ENCODE measurements around the gene MT1A. TPM values are rescaled to one million over a fixed set of nuclear protein-coding genes. Genes with fewer than 3 reads are reported as not detected.
A peak's percentile ranks its signal among the peaks of the same experiment; 100 is the strongest.

The MT1A gene
- total and polyA plus RNA-seq, 7 donors = 4.0 to 4,396 (median 128) TPM

DNA sequence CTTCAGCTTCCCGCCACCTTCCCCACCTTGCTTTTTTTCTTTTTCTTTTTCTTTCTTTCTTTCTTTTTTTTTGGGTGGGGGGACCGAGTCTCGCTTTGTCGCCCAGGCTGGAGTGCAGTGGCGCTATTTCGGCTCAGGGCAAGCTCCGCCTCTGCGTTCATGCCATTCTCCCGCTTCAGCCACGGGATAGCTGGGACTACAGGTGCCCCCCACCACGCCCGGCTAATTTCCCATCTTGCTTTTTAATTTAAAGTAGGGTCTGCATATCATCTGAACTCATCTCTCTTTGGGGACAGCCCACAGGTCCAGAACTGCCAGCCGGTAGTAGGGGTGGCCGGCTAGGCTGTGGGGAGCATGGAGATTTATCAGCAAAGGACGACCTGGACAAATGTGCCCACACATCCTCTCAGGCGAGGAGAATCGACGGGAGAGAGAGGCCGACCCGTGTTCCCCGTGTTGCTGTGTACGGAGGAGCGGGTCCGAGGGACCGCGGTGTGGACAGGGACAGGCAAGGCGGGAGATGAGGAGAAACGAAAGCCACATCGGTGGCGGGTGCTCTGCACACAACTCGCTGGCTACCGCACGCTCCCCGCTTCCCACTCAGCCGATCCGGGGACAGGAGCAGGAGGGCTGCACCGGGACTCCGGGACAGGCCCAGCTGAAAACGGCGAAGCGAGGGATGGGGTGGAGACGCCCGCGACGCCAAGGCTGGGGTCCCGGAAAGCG lies 3.6 kb upstream of the MT1A start:
- Histone ChIP-seq H3K9me3 (no peaks in the 10 kb centered on the region), H3K36me3 (ENCODE audit: insufficient read depth in 1 of 2, low read depth in 1 of 2) (no peaks in the 10 kb centered on the region), H3K27me3 (ENCODE audit: insufficient read depth in 3 of 3, low read length in 2 of 3) (peaks cover 0 to 2% (median 0%) of the 10 kb centered on the region in 3 donors), H3K4me1 (peaks cover 5% of the 10 kb centered on the region), H3K4me3 (peak overlapping the region; percentile 4), H3K27ac (no peak overlapping the region)
- intact Hi-C loops (cut with DNase I) = loop anchor here in 1 of 2 donors (5.0 kb wide), 2 partner anchors 33 to 37 kb away; no protein-coding TSS in a partner anchor
- DNase-seq (no peak), ATAC-seq (no peak)
- WGBS, 3 donors = 51 to 64% (median 61%) methylated on average over 43 to 47 of the region's 47 CpGs
- TF ChIP-seq, protein P1, sequence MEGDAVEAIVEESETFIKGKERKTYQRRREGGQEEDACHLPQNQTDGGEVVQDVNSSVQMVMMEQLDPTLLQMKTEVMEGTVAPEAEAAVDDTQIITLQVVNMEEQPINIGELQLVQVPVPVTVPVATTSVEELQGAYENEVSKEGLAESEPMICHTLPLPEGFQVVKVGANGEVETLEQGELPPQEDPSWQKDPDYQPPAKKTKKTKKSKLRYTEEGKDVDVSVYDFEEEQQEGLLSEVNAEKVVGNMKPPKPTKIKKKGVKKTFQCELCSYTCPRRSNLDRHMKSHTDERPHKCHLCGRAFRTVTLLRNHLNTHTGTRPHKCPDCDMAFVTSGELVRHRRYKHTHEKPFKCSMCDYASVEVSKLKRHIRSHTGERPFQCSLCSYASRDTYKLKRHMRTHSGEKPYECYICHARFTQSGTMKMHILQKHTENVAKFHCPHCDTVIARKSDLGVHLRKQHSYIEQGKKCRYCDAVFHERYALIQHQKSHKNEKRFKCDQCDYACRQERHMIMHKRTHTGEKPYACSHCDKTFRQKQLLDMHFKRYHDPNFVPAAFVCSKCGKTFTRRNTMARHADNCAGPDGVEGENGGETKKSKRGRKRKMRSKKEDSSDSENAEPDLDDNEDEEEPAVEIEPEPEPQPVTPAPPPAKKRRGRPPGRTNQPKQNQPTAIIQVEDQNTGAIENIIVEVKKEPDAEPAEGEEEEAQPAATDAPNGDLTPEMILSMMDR (IDR thresholded peaks at IDR 0.05) = no peak

DNA sequence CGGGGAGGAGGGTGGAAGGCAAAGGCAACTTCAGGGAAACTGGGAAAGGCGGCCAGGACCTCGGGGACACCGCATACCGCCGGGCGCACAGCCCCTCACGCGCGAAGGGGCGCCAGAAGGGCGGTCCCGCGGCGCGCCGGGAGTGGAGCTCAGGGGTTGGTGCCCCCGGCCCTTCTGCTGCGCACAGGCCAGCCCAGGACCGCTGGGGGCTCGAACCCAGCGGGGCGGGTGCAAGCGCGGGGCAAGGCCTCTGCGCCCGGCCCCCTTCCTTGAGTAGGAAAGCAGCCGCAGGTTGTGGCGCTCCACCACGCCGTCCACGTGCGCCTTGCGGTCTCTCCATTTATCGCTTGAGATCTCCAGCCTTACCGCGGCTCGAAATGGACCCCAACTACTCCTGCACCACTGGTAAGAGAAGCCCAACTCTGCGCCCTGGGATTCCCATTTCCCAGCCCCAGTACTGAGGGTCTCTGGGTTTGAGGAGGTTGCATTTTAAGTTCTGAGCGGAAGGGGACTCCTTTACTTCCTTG lies 3.0 kb upstream of the MT1A start:
- 54 to 56% (median 55%) methylated on average over 38 to 40 of the region's 40 CpGs for WGBS, 3 donors
- ATAC-seq (no peak), DNase-seq (no peak)
- Histone ChIP-seq H3K9me3 (no peaks in the 10 kb centered on the region), H3K36me3 (ENCODE audit: insufficient read depth in 1 of 2, low read depth in 1 of 2) (no peaks in the 10 kb centered on the region), H3K27ac (no peak overlapping the region), H3K4me1 (peaks cover 5% of the 10 kb centered on the region), H3K4me3 (peak overlapping the region; percentile 4), H3K27me3 (ENCODE audit: insufficient read depth in 3 of 3, low read length in 2 of 3) (peaks cover 0 to 2% (median 0%) of the 10 kb centered on the region in 3 donors)
- TF ChIP-seq, protein P1 (IDR thresholded peaks at IDR 0.05) = no peak
- intact Hi-C loops (cut with DNase I) = loop anchor here in 1 of 2 donors (5.0 kb wide), 1 partner anchor 33 kb away; no protein-coding TSS in a partner anchor

- ATAC-seq (no peak), DNase-seq (no peak)
- H3K27me3 ChIP-seq (ENCODE audit: insufficient read depth in 3 of 3, low read length in 2 of 3) = peaks cover 0 to 2% (median 0%) of the 10 kb centered on the region in 3 donors
- no peak overlapping the region for H3K27ac ChIP-seq
- TF ChIP-seq, protein P1 (IDR thresholded peaks at IDR 0.05) = no peak
- peaks cover 5% of the 10 kb centered on the region for H3K4me1 ChIP-seq
- H3K9me3 ChIP-seq = no peaks in the 10 kb centered on the region
- 72 to 82% (median 76%) methylated on average over 9 of the region's 9 CpGs for WGBS, 3 donors
- H3K36me3 ChIP-seq (ENCODE audit: insufficient read depth in 1 of 2, low read depth in 1 of 2) = no peaks in the 10 kb centered on the region
- intact Hi-C loops (cut with DNase I) = loop anchor here in 1 of 2 donors (5.0 kb wide), 1 partner anchor 35 kb away; no protein-coding TSS in a partner anchor
- H3K4me3 ChIP-seq = no peak overlapping the region
Observed at GRCh38 chr16:56636616-56637413, 1.7 kb upstream of the MT1A start.

DNA sequence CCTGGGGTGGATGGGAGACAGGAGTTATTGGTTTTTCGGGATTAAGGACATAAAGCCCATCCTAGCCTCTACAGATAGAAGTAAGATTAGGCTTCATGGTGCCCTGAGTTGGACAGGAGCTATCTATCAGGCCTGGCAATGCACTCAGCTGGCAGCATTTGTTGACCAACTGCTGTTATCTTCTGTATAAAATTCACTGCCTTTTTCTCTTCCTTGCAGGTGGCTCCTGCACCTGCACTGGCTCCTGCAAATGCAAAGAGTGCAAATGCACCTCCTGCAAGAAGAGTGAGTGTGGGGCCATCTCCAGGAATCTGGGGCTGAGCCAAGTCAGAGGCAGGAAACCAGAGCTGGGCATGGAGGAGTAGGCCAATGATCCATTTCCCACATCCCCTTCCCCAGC lies 579 bp downstream of the MT1A start:
- intact Hi-C loops (cut with DNase I) = loop anchor here in 1 of 2 donors (5.0 kb wide), 1 partner anchor 37 kb away; no protein-coding TSS in a partner anchor
- DNase-seq (no peak), ATAC-seq (no peak)
- Histone ChIP-seq H3K9me3 (no peaks in the 10 kb centered on the region), H3K36me3 (ENCODE audit: insufficient read depth in 1 of 2, low read depth in 1 of 2) (no peaks in the 10 kb centered on the region), H3K27ac (no peak overlapping the region), H3K4me1 (peaks cover 10% of the 10 kb centered on the region), H3K27me3 (ENCODE audit: insufficient read depth in 3 of 3, low read length in 2 of 3) (peaks cover 0 to 2% (median 0%) of the 10 kb centered on the region in 3 donors), H3K4me3 (no peak overlapping the region)
- TF ChIP-seq, protein P1 (IDR thresholded peaks at IDR 0.05) = no peak
- 52 to 71% (median 54%) methylated on average over 1 of the region's 1 CpG for WGBS, 3 donors

All from psoas muscle (tissue), 8 donors.